WTC11 (cell line): Measurements from ENCODE around the gene COLQ.

ENCODE experiments used
- E2F1 ChIP-seq: sonication (generic); formaldehyde crosslinking; IDR thresholded peaks from 2 replicates; pipeline ENCODE4 v1.8.0; 2022; ENCODE audit warnings: mild to moderate bottlenecking, missing genetic modification reagents
- FOXK1 ChIP-seq: sonication (generic); formaldehyde crosslinking; IDR thresholded peaks from 2 replicates; pipeline ENCODE4 v1.8.0; 2022; ENCODE audit warnings: mild to moderate bottlenecking, moderate library complexity, missing genetic modification reagents
- JUN ChIP-seq: sonication (generic); formaldehyde crosslinking; IDR thresholded peaks from 2 replicates; pipeline ENCODE4 v1.8.0; 2023; ENCODE audit warnings: mild to moderate bottlenecking, missing genetic modification reagents
- NFYB ChIP-seq: sonication (generic); formaldehyde crosslinking; conservative IDR thresholded peaks from 2 replicates; pipeline ENCODE4 v1.8.0; 2022; ENCODE audit warnings: low read depth, missing genetic modification reagents
- SP1 ChIP-seq: sonication (generic); formaldehyde crosslinking; conservative IDR thresholded peaks from 2 replicates; pipeline ENCODE4 v1.8.1; 2022; ENCODE audit warnings: missing genetic modification reagents
- ZNF232 ChIP-seq: sonication (generic); formaldehyde crosslinking; IDR thresholded peaks from 2 replicates; pipeline ENCODE4 v1.8.0; 2022; ENCODE audit warnings: mild to moderate bottlenecking, missing genetic modification reagents
- ZNF512 ChIP-seq: sonication (generic); formaldehyde crosslinking; IDR thresholded peaks from 2 replicates; pipeline ENCODE4 v1.8.1; 2022; ENCODE audit warnings: missing genetic modification reagents, borderline replicate concordance
- TF ChIP-seq, protein P1 (sequence below): fragments of 200-600 bp; IDR thresholded peaks from 2 replicates; pipeline ENCODE4 v1.8.0; 2022; ENCODE audit warnings: antibody characterized with exemption
- TF ChIP-seq, protein P2 (sequence below): sonication (generic); formaldehyde crosslinking; IDR thresholded peaks from 2 replicates; pipeline ENCODE4 v1.8.1; 2023; ENCODE audit warnings: mild to moderate bottlenecking, missing genetic modification reagents, borderline replicate concordance

GRCh38 chr3:15449489-15450224, 71.8 kb downstream of the COLQ start:
- TF ChIP-seq FOXK1 (CRISPR knock-in tag) (no peak), SP1 (no peak), ZNF512 (CRISPR knock-in tag) (no peak), ZNF232 (CRISPR knock-in tag) (no peak), NFYB (CRISPR knock-in tag) (no peak), E2F1 (CRISPR knock-in tag) (no peak), JUN (no peak)
- TF ChIP-seq, protein P1, sequence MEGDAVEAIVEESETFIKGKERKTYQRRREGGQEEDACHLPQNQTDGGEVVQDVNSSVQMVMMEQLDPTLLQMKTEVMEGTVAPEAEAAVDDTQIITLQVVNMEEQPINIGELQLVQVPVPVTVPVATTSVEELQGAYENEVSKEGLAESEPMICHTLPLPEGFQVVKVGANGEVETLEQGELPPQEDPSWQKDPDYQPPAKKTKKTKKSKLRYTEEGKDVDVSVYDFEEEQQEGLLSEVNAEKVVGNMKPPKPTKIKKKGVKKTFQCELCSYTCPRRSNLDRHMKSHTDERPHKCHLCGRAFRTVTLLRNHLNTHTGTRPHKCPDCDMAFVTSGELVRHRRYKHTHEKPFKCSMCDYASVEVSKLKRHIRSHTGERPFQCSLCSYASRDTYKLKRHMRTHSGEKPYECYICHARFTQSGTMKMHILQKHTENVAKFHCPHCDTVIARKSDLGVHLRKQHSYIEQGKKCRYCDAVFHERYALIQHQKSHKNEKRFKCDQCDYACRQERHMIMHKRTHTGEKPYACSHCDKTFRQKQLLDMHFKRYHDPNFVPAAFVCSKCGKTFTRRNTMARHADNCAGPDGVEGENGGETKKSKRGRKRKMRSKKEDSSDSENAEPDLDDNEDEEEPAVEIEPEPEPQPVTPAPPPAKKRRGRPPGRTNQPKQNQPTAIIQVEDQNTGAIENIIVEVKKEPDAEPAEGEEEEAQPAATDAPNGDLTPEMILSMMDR, result no peak
- TF ChIP-seq, protein P2, sequence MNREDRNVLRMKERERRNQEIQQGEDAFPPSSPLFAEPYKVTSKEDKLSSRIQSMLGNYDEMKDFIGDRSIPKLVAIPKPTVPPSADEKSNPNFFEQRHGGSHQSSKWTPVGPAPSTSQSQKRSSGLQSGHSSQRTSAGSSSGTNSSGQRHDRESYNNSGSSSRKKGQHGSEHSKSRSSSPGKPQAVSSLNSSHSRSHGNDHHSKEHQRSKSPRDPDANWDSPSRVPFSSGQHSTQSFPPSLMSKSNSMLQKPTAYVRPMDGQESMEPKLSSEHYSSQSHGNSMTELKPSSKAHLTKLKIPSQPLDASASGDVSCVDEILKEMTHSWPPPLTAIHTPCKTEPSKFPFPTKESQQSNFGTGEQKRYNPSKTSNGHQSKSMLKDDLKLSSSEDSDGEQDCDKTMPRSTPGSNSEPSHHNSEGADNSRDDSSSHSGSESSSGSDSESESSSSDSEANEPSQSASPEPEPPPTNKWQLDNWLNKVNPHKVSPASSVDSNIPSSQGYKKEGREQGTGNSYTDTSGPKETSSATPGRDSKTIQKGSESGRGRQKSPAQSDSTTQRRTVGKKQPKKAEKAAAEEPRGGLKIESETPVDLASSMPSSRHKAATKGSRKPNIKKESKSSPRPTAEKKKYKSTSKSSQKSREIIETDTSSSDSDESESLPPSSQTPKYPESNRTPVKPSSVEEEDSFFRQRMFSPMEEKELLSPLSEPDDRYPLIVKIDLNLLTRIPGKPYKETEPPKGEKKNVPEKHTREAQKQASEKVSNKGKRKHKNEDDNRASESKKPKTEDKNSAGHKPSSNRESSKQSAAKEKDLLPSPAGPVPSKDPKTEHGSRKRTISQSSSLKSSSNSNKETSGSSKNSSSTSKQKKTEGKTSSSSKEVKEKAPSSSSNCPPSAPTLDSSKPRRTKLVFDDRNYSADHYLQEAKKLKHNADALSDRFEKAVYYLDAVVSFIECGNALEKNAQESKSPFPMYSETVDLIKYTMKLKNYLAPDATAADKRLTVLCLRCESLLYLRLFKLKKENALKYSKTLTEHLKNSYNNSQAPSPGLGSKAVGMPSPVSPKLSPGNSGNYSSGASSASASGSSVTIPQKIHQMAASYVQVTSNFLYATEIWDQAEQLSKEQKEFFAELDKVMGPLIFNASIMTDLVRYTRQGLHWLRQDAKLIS (CRISPR knock-in tag), result no peak
